ENCODE data around the gene KRT13. TPM values are rescaled to one million over a fixed set of nuclear protein-coding genes. Genes with fewer than 3 reads are reported as not detected.

The KRT13 gene
- total RNA-seq, 1 experiment from 2014 or later = not detected

- ATAC-seq = no peak
- Mint-ChIP-seq H3K4me1 (peaks cover 26% of the 10 kb centered on the region), H3K36me3 (peaks cover 3% of the 10 kb centered on the region), H3K27ac (no peak overlapping the region), H3K9me3 (peaks cover 9% of the 10 kb centered on the region), H3K27me3 (ENCODE audit: low read depth) (peaks cover 5% of the 10 kb centered on the region), H3K4me3 (no peak overlapping the region)
- POLR2A ChIA-PET = no interaction called here
- CTCF ChIA-PET = interaction anchor here (4.4 to 9.6 kb wide), 5 partner anchors 11 to 129 kb away, joined by 63 to 380 read pairs (median 160); partner anchors contain the start of gene KRT36
- DNase-seq (ENCODE audit: low spot score) = no peak
- TF ChIP-seq FOXP4 (CRISPR knock-in tag; IDR thresholded peaks at IDR 0.05) = no peak
- no peak for TF ChIP-seq CBFB (CRISPR knock-in tag; IDR thresholded peaks at IDR 0.05; ENCODE audit: low read depth)
- TF ChIP-seq, protein P1, sequence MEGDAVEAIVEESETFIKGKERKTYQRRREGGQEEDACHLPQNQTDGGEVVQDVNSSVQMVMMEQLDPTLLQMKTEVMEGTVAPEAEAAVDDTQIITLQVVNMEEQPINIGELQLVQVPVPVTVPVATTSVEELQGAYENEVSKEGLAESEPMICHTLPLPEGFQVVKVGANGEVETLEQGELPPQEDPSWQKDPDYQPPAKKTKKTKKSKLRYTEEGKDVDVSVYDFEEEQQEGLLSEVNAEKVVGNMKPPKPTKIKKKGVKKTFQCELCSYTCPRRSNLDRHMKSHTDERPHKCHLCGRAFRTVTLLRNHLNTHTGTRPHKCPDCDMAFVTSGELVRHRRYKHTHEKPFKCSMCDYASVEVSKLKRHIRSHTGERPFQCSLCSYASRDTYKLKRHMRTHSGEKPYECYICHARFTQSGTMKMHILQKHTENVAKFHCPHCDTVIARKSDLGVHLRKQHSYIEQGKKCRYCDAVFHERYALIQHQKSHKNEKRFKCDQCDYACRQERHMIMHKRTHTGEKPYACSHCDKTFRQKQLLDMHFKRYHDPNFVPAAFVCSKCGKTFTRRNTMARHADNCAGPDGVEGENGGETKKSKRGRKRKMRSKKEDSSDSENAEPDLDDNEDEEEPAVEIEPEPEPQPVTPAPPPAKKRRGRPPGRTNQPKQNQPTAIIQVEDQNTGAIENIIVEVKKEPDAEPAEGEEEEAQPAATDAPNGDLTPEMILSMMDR (IDR thresholded peaks at IDR 0.05) = no peak
- TF ChIP-seq, protein P2, sequence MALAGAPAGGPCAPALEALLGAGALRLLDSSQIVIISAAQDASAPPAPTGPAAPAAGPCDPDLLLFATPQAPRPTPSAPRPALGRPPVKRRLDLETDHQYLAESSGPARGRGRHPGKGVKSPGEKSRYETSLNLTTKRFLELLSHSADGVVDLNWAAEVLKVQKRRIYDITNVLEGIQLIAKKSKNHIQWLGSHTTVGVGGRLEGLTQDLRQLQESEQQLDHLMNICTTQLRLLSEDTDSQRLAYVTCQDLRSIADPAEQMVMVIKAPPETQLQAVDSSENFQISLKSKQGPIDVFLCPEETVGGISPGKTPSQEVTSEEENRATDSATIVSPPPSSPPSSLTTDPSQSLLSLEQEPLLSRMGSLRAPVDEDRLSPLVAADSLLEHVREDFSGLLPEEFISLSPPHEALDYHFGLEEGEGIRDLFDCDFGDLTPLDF (CRISPR knock-in tag; IDR thresholded peaks at IDR 0.05) = no peak
- no peak for TF ChIP-seq MLX (CRISPR knock-in tag; IDR thresholded peaks at IDR 0.05)
- no peak for TF ChIP-seq JAZF1 (CRISPR knock-in tag; IDR thresholded peaks at IDR 0.05)
- TF ChIP-seq ZBTB21 (CRISPR knock-in tag; IDR thresholded peaks at IDR 0.05; ENCODE audit: borderline replicate concordance) = no peak
- no peak for TF ChIP-seq EMX1 (CRISPR knock-in tag; IDR thresholded peaks at IDR 0.05)
Observed at GRCh38 chr17:41546819-41547218, 41.4 kb upstream of the KRT13 start.

GRCh38 chr17:41545829-41546410 is 40.5 kb upstream of the KRT13 start:
- Mint-ChIP-seq H3K4me3 (no peak overlapping the region), H3K36me3 (peaks cover 3% of the 10 kb centered on the region), H3K27me3 (ENCODE audit: low read depth) (peaks cover 5% of the 10 kb centered on the region), H3K27ac (no peak overlapping the region), H3K9me3 (peaks cover 9% of the 10 kb centered on the region), H3K4me1 (peaks cover 31% of the 10 kb centered on the region)
- no peak for DNase-seq (ENCODE audit: low spot score)
- ChIA-PET POLR2A (interaction anchor here (1.9 kb wide), 1 partner anchor 18 kb away, joined by 5 read pairs; the partner anchor contains the start of gene KRT19), CTCF (interaction anchor here (1.9 to 2.5 kb wide), 4 partner anchors 11 to 120 kb away, joined by 8 to 19 read pairs (median 14); no protein-coding TSS in a partner anchor)
- no peak for ATAC-seq
- TF ChIP-seq, protein P3, sequence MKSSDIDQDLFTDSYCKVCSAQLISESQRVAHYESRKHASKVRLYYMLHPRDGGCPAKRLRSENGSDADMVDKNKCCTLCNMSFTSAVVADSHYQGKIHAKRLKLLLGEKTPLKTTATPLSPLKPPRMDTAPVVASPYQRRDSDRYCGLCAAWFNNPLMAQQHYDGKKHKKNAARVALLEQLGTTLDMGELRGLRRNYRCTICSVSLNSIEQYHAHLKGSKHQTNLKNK (CRISPR knock-in tag; IDR thresholded peaks at IDR 0.05) = no peak
- no peak for TF ChIP-seq ZNF317 (CRISPR knock-in tag; IDR thresholded peaks at IDR 0.05; ENCODE audit: borderline replicate concordance, low read depth)
- TF ChIP-seq, protein P4, sequence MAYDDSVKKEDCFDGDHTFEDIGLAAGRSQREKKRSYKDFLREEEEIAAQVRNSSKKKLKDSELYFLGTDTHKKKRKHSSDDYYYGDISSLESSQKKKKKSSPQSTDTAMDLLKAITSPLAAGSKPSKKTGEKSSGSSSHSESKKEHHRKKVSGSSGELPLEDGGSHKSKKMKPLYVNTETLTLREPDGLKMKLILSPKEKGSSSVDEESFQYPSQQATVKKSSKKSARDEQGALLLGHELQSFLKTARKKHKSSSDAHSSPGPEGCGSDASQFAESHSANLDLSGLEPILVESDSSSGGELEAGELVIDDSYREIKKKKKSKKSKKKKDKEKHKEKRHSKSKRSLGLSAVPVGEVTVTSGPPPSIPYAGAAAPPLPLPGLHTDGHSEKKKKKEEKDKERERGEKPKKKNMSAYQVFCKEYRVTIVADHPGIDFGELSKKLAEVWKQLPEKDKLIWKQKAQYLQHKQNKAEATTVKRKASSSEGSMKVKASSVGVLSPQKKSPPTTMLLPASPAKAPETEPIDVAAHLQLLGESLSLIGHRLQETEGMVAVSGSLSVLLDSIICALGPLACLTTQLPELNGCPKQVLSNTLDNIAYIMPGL (CRISPR knock-in tag; IDR thresholded peaks at IDR 0.05) = no peak

DNA sequence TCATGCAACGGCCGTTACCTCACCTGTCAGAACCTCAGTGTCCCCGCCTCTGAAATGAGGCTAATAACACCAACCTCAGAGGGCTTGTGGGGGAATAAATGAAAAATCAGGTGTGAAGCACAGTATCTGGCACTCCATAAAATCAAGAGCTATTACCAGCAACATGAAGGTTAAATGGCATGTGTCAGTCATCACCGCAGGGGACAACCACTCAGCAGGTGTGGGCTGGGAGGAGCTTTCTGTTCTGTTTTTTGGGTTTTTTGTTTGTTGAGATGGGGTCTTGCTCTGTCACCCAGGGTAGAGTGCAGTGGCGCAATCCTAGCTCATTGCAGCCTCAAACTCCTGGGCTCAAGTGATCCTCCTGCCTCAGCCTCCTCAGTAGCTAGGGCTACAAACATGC is 39.5 kb upstream of the KRT13 start:
- no peak overlapping the region for H3K4me3 Mint-ChIP-seq
- TF ChIP-seq ZNF416 (CRISPR knock-in tag; IDR thresholded peaks at IDR 0.05) (no peak), FOXJ3 (CRISPR knock-in tag; IDR thresholded peaks at IDR 0.05; ENCODE audit: borderline replicate concordance) (no peak)
- TF ChIP-seq, protein P5, sequence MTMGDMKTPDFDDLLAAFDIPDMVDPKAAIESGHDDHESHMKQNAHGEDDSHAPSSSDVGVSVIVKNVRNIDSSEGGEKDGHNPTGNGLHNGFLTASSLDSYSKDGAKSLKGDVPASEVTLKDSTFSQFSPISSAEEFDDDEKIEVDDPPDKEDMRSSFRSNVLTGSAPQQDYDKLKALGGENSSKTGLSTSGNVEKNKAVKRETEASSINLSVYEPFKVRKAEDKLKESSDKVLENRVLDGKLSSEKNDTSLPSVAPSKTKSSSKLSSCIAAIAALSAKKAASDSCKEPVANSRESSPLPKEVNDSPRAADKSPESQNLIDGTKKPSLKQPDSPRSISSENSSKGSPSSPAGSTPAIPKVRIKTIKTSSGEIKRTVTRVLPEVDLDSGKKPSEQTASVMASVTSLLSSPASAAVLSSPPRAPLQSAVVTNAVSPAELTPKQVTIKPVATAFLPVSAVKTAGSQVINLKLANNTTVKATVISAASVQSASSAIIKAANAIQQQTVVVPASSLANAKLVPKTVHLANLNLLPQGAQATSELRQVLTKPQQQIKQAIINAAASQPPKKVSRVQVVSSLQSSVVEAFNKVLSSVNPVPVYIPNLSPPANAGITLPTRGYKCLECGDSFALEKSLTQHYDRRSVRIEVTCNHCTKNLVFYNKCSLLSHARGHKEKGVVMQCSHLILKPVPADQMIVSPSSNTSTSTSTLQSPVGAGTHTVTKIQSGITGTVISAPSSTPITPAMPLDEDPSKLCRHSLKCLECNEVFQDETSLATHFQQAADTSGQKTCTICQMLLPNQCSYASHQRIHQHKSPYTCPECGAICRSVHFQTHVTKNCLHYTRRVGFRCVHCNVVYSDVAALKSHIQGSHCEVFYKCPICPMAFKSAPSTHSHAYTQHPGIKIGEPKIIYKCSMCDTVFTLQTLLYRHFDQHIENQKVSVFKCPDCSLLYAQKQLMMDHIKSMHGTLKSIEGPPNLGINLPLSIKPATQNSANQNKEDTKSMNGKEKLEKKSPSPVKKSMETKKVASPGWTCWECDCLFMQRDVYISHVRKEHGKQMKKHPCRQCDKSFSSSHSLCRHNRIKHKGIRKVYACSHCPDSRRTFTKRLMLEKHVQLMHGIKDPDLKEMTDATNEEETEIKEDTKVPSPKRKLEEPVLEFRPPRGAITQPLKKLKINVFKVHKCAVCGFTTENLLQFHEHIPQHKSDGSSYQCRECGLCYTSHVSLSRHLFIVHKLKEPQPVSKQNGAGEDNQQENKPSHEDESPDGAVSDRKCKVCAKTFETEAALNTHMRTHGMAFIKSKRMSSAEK (CRISPR knock-in tag; IDR thresholded peaks at IDR 0.05; ENCODE audit: borderline replicate concordance) = no peak
- TF ChIP-seq, protein P6, sequence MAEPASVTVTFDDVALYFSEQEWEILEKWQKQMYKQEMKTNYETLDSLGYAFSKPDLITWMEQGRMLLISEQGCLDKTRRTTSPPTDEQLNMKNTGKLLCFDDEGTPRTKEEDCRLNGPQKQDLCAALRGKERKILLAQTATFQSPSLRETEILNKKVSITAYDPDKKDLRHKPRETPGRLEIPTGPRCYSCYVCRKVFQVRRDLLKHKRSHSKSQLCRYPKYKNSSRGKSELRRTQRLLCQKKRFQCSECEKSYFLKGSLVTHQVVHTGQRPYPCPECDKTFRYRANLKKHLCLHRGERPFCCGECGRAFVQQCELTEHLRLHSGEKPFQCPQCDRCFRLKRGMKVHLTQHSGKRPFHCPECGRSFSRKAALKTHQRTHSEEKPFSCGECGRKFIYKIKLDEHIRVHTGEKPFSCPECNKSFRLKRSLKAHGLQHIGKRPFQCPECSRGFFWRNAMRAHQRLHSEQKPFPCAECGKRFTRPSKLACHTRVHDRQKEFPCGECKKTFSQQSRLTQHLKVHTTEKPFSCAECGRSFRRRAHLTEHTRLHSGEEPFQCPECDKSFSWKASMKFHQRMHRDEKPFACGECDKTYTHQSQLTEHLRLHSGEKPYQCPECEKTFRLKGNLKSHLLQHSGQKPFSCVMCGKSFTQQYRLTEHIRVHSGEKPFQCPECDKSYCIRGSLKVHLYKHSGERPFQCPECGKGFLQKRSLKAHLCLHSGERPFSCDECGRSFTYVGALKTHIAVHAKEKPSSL (CRISPR knock-in tag; conservative IDR thresholded peaks at IDR 0.05) = no peak

More for the DNA sequence above, 39.5 kb upstream of the KRT13 start:
- DNase-seq (ENCODE audit: low spot score) (no peak), ATAC-seq (no peak)
- H3K27me3 Mint-ChIP-seq (ENCODE audit: low read depth) = peaks cover 5% of the 10 kb centered on the region
- H3K4me1 Mint-ChIP-seq = peaks cover 35% of the 10 kb centered on the region
- H3K27ac Mint-ChIP-seq = no peak overlapping the region
- peaks cover 3% of the 10 kb centered on the region for H3K36me3 Mint-ChIP-seq
- ChIA-PET CTCF (interaction anchor here (1.5 to 2.5 kb wide), 6 partner anchors 10 to 121 kb away, joined by 3 to 19 read pairs (median 10); no protein-coding TSS in a partner anchor), POLR2A (interaction anchor here (1.9 kb wide), 1 partner anchor 17 kb away, joined by 5 read pairs; the partner anchor contains the start of gene KRT19)
- H3K9me3 Mint-ChIP-seq = peaks cover 9% of the 10 kb centered on the region
